ENCODE results near the gene NRXN2. TPM values are rescaled to one million over a fixed set of nuclear protein-coding genes. Genes with fewer than 3 reads are reported as not detected.

NRXN2 gene
- total RNA-seq, 1 experiment from 2014 or later = 0.15 TPM

DNA sequence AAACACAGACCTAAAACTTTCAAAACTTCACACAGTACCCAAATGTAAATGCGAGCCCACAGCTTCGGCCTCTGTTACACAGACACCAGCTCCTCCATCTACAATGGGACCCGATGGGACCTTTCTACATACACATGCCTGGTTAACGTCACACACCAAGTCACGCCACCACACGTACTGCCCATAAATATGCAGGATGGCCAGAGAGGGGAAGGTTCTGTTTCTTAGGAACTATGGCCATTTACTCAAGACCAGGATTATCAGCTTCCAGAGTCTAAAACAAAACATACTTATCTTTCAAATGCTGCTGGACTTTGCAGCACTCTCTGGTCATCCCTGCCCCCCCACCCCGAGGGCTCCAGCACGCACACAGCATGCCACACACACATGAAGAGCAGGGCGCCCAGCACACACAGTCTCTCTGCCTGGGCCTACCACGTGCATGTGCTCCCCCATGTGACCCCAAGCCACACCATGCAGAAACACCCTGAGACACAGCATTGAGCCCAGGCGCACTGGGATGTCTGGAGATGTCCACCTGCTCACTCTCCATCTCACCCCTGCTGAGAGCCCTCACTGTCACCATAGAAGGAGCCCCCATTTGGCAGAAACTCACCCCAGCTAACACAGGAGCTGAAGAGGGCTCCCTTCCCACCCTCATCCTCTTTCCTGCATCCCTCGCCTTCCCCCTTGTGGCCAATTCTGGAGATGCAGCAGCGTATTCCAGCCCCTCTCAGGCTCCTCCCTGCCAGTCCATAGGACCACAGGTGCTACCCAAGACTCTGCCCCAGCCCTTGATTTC lies 70.2 kb downstream of the NRXN2 start:
- no peaks in the 10 kb centered on the region for H3K27me3 ChIP-seq (ENCODE audit: control insufficient read depth, insufficient read depth, low read length)
- H3K9me3 ChIP-seq (ENCODE audit: control insufficient read depth, insufficient read depth, low read depth, low read length) = no peaks in the 10 kb centered on the region
- intact Hi-C loops (cut with micrococcal nuclease; ENCODE audit: unreplicated experiment) = loop anchor here (2.0 to 5.0 kb wide), 2 partner anchors 204 to 295 kb away; partner anchors contain the start of gene RPS6KA4
- H3K36me3 ChIP-seq (ENCODE audit: control insufficient read depth, insufficient read depth, low read length) = no peaks in the 10 kb centered on the region
- no peak overlapping the region for H3K27ac ChIP-seq (ENCODE audit: low read length)
- in situ Hi-C loops (cut with HindIII; ENCODE audit: low pct_unique_long_range_greater_than_20kb, low sequenced_read_pairs) = no loop called here
- peak; percentile 58 for DNase-seq (ENCODE audit: low read depth, low spot score)
- TF ChIP-seq TCF7L2 (IDR thresholded peaks at IDR 0.05; ENCODE audit: low read depth, low read length) = no peak
- TF ChIP-seq, protein P1, sequence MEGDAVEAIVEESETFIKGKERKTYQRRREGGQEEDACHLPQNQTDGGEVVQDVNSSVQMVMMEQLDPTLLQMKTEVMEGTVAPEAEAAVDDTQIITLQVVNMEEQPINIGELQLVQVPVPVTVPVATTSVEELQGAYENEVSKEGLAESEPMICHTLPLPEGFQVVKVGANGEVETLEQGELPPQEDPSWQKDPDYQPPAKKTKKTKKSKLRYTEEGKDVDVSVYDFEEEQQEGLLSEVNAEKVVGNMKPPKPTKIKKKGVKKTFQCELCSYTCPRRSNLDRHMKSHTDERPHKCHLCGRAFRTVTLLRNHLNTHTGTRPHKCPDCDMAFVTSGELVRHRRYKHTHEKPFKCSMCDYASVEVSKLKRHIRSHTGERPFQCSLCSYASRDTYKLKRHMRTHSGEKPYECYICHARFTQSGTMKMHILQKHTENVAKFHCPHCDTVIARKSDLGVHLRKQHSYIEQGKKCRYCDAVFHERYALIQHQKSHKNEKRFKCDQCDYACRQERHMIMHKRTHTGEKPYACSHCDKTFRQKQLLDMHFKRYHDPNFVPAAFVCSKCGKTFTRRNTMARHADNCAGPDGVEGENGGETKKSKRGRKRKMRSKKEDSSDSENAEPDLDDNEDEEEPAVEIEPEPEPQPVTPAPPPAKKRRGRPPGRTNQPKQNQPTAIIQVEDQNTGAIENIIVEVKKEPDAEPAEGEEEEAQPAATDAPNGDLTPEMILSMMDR (IDR thresholded peaks at IDR 0.05) = peak; percentile 98
- ChIA-PET POLR2A (no interaction called here), CTCF (interaction anchor here (0.5 to 1.8 kb wide), 6 partner anchors 20 to 298 kb away, joined by 3 to 18 read pairs (median 6); no protein-coding TSS in a partner anchor)
- peak; percentile 90 for ATAC-seq
- no peaks in the 10 kb centered on the region for H3K4me1 ChIP-seq (ENCODE audit: control insufficient read depth, insufficient read depth, low read length)
- H3K4me3 ChIP-seq (ENCODE audit: low read depth in 2 of 2, low read length in 2 of 2) = no peak overlapping the region
- no TSS peak for BruUV-seq (replicated peaks)

DNA sequence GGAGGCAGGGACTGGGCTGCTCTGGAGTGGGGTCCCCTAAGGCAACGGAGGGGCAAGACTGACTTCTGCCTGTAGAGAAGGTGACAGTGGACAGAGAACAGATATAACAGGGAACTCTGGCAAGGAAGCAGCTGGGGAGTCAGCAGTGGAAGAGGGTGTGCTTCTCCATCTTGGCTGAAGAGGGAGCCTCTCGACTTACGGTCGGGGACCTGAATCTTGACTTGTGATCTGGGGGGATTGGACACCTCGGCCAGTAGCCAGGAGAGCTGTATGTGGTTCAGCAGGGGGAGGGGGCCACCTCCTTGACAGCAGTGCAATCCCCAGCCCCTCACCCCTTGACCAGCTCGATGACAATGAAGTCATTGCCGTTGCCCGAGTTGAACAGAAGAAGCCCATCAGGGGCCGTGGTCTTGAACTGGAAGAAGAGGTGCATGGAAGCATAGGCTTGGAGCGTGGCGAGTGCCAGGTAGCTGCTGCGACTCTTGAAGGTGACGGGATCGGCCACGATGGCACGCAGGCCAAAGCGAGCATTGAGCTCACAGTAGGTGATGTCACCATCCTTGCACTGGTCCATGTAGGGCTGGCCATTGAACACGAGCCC lies 72.0 kb downstream of the NRXN2 start:
- Histone ChIP-seq H3K27ac (ENCODE audit: low read length) (no peak overlapping the region), H3K4me3 (ENCODE audit: low read depth in 2 of 2, low read length in 2 of 2) (no peak overlapping the region), H3K36me3 (ENCODE audit: control insufficient read depth, insufficient read depth, low read length) (no peaks in the 10 kb centered on the region), H3K27me3 (ENCODE audit: control insufficient read depth, insufficient read depth, low read length) (no peaks in the 10 kb centered on the region), H3K4me1 (ENCODE audit: control insufficient read depth, insufficient read depth, low read length) (no peaks in the 10 kb centered on the region), H3K9me3 (ENCODE audit: control insufficient read depth, insufficient read depth, low read depth, low read length) (no peaks in the 10 kb centered on the region)
- BruUV-seq (replicated peaks) = no TSS peak
- no peak for DNase-seq (ENCODE audit: low read depth, low spot score)
- intact Hi-C loops (cut with micrococcal nuclease; ENCODE audit: unreplicated experiment) (loop anchor here (5.0 kb wide), 1 partner anchor 294 kb away; the partner anchor contains the start of gene RPS6KA4), in situ Hi-C loops (cut with HindIII; ENCODE audit: low pct_unique_long_range_greater_than_20kb, low sequenced_read_pairs) (no loop called here)
- ChIA-PET POLR2A (no interaction called here), CTCF (interaction anchor here (0.5 to 2.4 kb wide), 9 partner anchors 9 to 294 kb away, joined by 3 to 15 read pairs (median 3); no protein-coding TSS in a partner anchor)
- TF ChIP-seq, protein P1 (IDR thresholded peaks at IDR 0.05) = peak; percentile 83
- TF ChIP-seq SIN3A (IDR thresholded peaks at IDR 0.05; ENCODE audit: borderline replicate concordance, insufficient read depth, low read depth, low read length) (no peak), POLR2AphosphoS5 (IDR thresholded peaks at IDR 0.05; ENCODE audit: low read depth, low read length) (no peak), TCF7L2 (IDR thresholded peaks at IDR 0.05; ENCODE audit: low read depth, low read length) (no peak)
- ATAC-seq = no peak

DNA sequence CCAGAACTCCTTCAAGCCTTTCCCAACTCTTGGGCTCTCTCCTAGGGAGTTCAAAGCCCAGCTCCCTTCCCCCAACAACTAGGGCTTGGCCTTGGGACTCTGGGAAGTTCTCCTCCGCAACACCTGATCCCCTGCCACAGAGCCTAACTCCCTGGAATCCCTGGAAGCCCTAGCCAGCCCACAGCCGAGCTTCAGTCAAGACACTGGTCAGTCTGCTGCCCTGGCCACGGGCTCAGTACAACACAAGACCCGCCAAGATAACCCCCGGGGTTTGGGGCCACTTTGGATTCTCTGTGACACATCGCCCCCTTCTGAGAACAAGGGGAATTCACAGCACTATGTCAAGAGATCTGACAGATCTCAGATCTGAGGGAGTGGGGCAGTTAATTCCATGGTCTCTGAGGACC lies 73.7 kb downstream of the NRXN2 start:
- BruUV-seq (replicated peaks) = no TSS peak
- ATAC-seq = no peak
- H3K4me1 ChIP-seq (ENCODE audit: control insufficient read depth, insufficient read depth, low read length) = no peaks in the 10 kb centered on the region
- H3K9me3 ChIP-seq (ENCODE audit: control insufficient read depth, insufficient read depth, low read depth, low read length) = no peaks in the 10 kb centered on the region
- peaks cover 2% of the 10 kb centered on the region; the same call in 1 of the 2 replicates for H3K27me3 ChIP-seq (ENCODE audit: control insufficient read depth, insufficient read depth, low read length)
- H3K4me3 ChIP-seq (ENCODE audit: low read depth in 2 of 2, low read length in 2 of 2) = no peak overlapping the region
- in situ Hi-C loops (cut with HindIII; ENCODE audit: low pct_unique_long_range_greater_than_20kb, low sequenced_read_pairs) (no loop called here), intact Hi-C loops (cut with micrococcal nuclease; ENCODE audit: unreplicated experiment) (loop anchor here (2.0 to 5.0 kb wide), 2 partner anchors 96 to 157 kb away; no protein-coding TSS in a partner anchor)
- H3K36me3 ChIP-seq (ENCODE audit: control insufficient read depth, insufficient read depth, low read length) = no peaks in the 10 kb centered on the region
- ChIA-PET CTCF (interaction anchor here (1.0 to 2.4 kb wide), 6 partner anchors 11 to 293 kb away, joined by 3 to 15 read pairs (median 7); no protein-coding TSS in a partner anchor), POLR2A (no interaction called here)
- TF ChIP-seq TCF7L2 (IDR thresholded peaks at IDR 0.05; ENCODE audit: low read depth, low read length) = no peak
- TF ChIP-seq, protein P1 (IDR thresholded peaks at IDR 0.05) = peak; percentile 80
- DNase-seq (ENCODE audit: low read depth, low spot score) = no peak
- H3K27ac ChIP-seq (ENCODE audit: low read length) = no peak overlapping the region
